Measurements from ENCODE around the gene DNMT3L.
"Not testable (repeated sequence)": the region's sequence is repeated elsewhere in the genome, so short reads cannot be mapped to it uniquely, and the experiment has no call there.

- not testable (repeated sequence) for TF ChIP-seq CTCF (IDR thresholded peaks at IDR 0.05); JUN (CRISPR knock-in tag; IDR thresholded peaks at IDR 0.05); MYBL2 (CRISPR knock-in tag; IDR thresholded peaks at IDR 0.05); ZNF219 (CRISPR knock-in tag; IDR thresholded peaks at IDR 0.05; ENCODE audit: borderline replicate concordance); ZNF138 (CRISPR knock-in tag; conservative IDR thresholded peaks at IDR 0.05); E2F4 (CRISPR knock-in tag; IDR thresholded peaks at IDR 0.05; ENCODE audit: borderline replicate concordance, low read depth); ZNF121 (CRISPR knock-in tag; IDR thresholded peaks at IDR 0.05); MLX (CRISPR knock-in tag; IDR thresholded peaks at IDR 0.05); SMAD3 (CRISPR knock-in tag; IDR thresholded peaks at IDR 0.05; ENCODE audit: borderline replicate concordance); MAX (CRISPR knock-in tag; IDR thresholded peaks at IDR 0.05)
These were observed 55.5 kb downstream of the DNMT3L start for GRCh38 chr21:44206187-44206586.

Measured in WTC11 (cell line).